ENCODE results near the gene CDH12.

GRCh38 chr5:21774801-21775200 lies 1078.3 kb downstream of the CDH12 start:
- TF ChIP-seq POLR2A (IDR thresholded peaks at IDR 0.05) (no peak), CTCF (IDR thresholded peaks at IDR 0.05) (no peak)

All from gastroesophageal sphincter (tissue), 3 donors.